ENCODE results near the gene CDS1. TPM values are rescaled to one million over a fixed set of nuclear protein-coding genes. Genes with fewer than 3 reads are reported as not detected.

CDS1 gene
- total RNA-seq, 2 donors from 2014 or later: 5.8 to 8.9 TPM

DNA sequence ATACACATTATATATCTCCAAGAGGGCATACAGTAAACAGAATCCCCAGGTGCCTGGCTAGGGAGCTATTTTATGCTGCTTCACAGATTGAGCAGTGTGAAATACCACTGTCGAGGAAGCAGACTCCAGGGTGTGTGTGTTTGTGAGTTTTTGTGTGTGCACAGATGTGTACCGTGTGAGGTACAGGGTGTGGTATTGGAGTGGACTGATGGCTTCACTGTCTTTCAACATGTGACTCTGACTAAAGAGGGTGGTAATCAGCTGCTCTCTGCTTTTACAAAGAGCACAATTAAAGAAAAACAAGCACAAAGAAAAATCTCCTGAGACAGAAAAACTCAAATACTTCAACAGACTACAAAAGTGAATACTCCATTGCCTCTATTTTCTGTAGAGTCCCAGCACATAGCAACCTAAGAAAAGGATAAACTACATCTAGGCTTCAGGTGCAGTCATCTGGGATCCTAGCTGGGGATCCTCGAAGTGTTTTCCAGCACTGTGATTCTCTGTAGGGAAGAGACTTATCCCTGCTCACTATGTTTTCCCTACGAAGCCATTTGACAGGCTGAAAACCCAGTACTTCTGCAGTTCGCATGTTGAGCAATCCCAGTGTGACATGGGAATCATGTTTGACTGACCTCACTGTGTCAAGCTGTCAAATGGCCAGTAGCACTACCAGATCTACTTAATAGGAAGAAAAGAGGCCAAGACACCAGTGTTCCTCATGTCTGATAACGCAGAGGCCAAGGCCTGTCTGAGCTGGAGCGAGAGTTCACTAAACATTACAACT lies 100.3 kb downstream of the CDS1 start:
- no peaks in the 10 kb centered on the region for H3K27me3 Mint-ChIP-seq (ENCODE audit: insufficient read depth)
- peaks cover 35% of the 10 kb centered on the region for H3K4me1 Mint-ChIP-seq
- H3K4me3 Mint-ChIP-seq: no peak overlapping the region
- no peak for DNase-seq
- no peaks in the 10 kb centered on the region for H3K9me3 Mint-ChIP-seq
- H3K4me1 ChIP-seq (ENCODE audit: control insufficient read depth, insufficient read depth, low read length): peaks cover 21% of the 10 kb centered on the region
- peaks cover 78% of the 10 kb centered on the region for H3K36me3 ChIP-seq (ENCODE audit: control insufficient read depth, insufficient read depth, low read length)
- WGBS, 2 experiments (ENCODE audit: insufficient coverage in 1 of 2, insufficient read length in 1 of 2): 84 to 94% methylated on average over 6 to 7 of the region's 7 CpGs
- no peaks in the 10 kb centered on the region for H3K9me3 ChIP-seq (ENCODE audit: control insufficient read depth, low read length)
- peak overlapping the region; percentile 59 for H3K27ac Mint-ChIP-seq
- no peak overlapping the region for H3K9ac ChIP-seq (ENCODE audit: extremely low read depth, low read length, poor library complexity, severe bottlenecking)
- peaks cover 75% of the 10 kb centered on the region for H3K36me3 Mint-ChIP-seq (ENCODE audit: low read depth)
- H3K27ac ChIP-seq (ENCODE audit: low read depth, low read length): no peak overlapping the region
- H3K4me3 ChIP-seq (ENCODE audit: low read length): no peak overlapping the region
- no peaks in the 10 kb centered on the region for H3K27me3 ChIP-seq (ENCODE audit: control insufficient read depth, insufficient read depth, low read length, poor library complexity, severe bottlenecking)
- TF ChIP-seq CTCF (conservative IDR thresholded peaks at IDR 0.05): no peak

GRCh38 chr4:84684361-84684760 lies 101.4 kb downstream of the CDS1 start:
- Histone ChIP-seq H3K27me3 (ENCODE audit: control insufficient read depth, insufficient read depth, low read length, poor library complexity, severe bottlenecking) (no peaks in the 10 kb centered on the region), H3K36me3 (ENCODE audit: control insufficient read depth, insufficient read depth, low read length) (peaks cover 78% of the 10 kb centered on the region), H3K4me3 (ENCODE audit: low read length) (no peak overlapping the region), H3K9me3 (ENCODE audit: control insufficient read depth, low read length) (no peaks in the 10 kb centered on the region), H3K4me1 (ENCODE audit: control insufficient read depth, insufficient read depth, low read length) (peaks cover 21% of the 10 kb centered on the region), H3K9ac (ENCODE audit: extremely low read depth, low read length, poor library complexity, severe bottlenecking) (no peak overlapping the region), H3K27ac (ENCODE audit: low read depth, low read length) (no peak overlapping the region)
- Mint-ChIP-seq H3K9me3 (no peaks in the 10 kb centered on the region), H3K27ac (no peak overlapping the region), H3K36me3 (ENCODE audit: low read depth) (peaks cover 74% of the 10 kb centered on the region), H3K4me1 (peaks cover 35% of the 10 kb centered on the region), H3K4me3 (no peak overlapping the region), H3K27me3 (ENCODE audit: insufficient read depth) (no peaks in the 10 kb centered on the region)
- 89 to 94% methylated on average over 2 to 3 of the region's 3 CpGs for WGBS, 2 experiments (ENCODE audit: insufficient coverage in 1 of 2, insufficient read length in 1 of 2)
- DNase-seq: no peak
- no peak for TF ChIP-seq CTCF (conservative IDR thresholded peaks at IDR 0.05)

GRCh38 chr4:84685105-84685504 lies 102.2 kb downstream of the CDS1 start:
- Mint-ChIP-seq H3K27me3 (ENCODE audit: insufficient read depth) (no peaks in the 10 kb centered on the region), H3K9me3 (no peaks in the 10 kb centered on the region), H3K4me3 (no peak overlapping the region), H3K36me3 (ENCODE audit: low read depth) (peaks cover 75% of the 10 kb centered on the region), H3K27ac (no peak overlapping the region), H3K4me1 (peaks cover 33% of the 10 kb centered on the region)
- Histone ChIP-seq H3K4me3 (ENCODE audit: low read length) (no peak overlapping the region), H3K4me1 (ENCODE audit: control insufficient read depth, insufficient read depth, low read length) (peaks cover 21% of the 10 kb centered on the region), H3K36me3 (ENCODE audit: control insufficient read depth, insufficient read depth, low read length) (peaks cover 82% of the 10 kb centered on the region), H3K9me3 (ENCODE audit: control insufficient read depth, low read length) (no peaks in the 10 kb centered on the region), H3K9ac (ENCODE audit: extremely low read depth, low read length, poor library complexity, severe bottlenecking) (no peak overlapping the region), H3K27me3 (ENCODE audit: control insufficient read depth, insufficient read depth, low read length, poor library complexity, severe bottlenecking) (no peaks in the 10 kb centered on the region), H3K27ac (ENCODE audit: low read depth, low read length) (no peak overlapping the region)
- TF ChIP-seq CTCF (conservative IDR thresholded peaks at IDR 0.05): no peak
- 95% methylated on average over 1 of the region's 1 CpG; no CpG with 5 or more reads in 1 of the 2 experiments for WGBS, 2 experiments (ENCODE audit: insufficient coverage in 1 of 2, insufficient read length in 1 of 2)
- no peak for DNase-seq
